Stimulated activated naive CD8-positive, alpha-beta T cell treated with anti-CD3 and anti-CD28 coated beads, Interleukin-15, amount 100 ng/mL, for 72 hours (primary cell): ENCODE data around the gene CBX4.

Experiments
- ATAC-seq: fragments of 150-1000 bp; cut with Tn5 transposase; 2 replicates; pipeline ENCODE4 v1.10.0; 2021; ENCODE audit warnings: mild to moderate bottlenecking, moderate library complexity
- DNase-seq, 2 donors: peaks; one replicate each; pipeline ENCODE4 v3.0.0; 2021 to 2022
- H3K27ac Mint-ChIP-seq, 2 donors: one replicate each; pipeline ENCODE4 v1.8.0; 2022; ENCODE audit warnings: mild to moderate bottlenecking in 2 of 2, mixed read lengths in 2 of 2, moderate library complexity in 2 of 2
- H3K27me3 Mint-ChIP-seq: one replicate; pipeline ENCODE4 v1.8.0; 2022; ENCODE audit warnings: mixed read lengths
- H3K4me1 Mint-ChIP-seq: one replicate; pipeline ENCODE4 v1.8.0; 2022; ENCODE audit warnings: mild to moderate bottlenecking, mixed read lengths
- H3K4me3 Mint-ChIP-seq, 2 donors: one replicate each; pipeline ENCODE4 v1.8.0; 2022; ENCODE audit warnings: mild to moderate bottlenecking in 2 of 2, mixed read lengths in 2 of 2, moderate library complexity in 1 of 2
- H3K9me3 Mint-ChIP-seq, 2 donors: one replicate each; pipeline ENCODE4 v1.8.0; 2022; ENCODE audit warnings: mixed read lengths in 2 of 2

Gene CBX4

GRCh38 chr17:79837888-79838521 is 1.2 kb downstream of the CBX4 start:
- peak overlapping the region; percentile 89 to 97 for H3K27ac Mint-ChIP-seq
- ATAC-seq: no peak
- H3K9me3 Mint-ChIP-seq: no peaks in the 10 kb centered on the region
- peaks cover 79% of the 10 kb centered on the region for H3K4me1 Mint-ChIP-seq
- H3K27me3 Mint-ChIP-seq: peaks cover 36% of the 10 kb centered on the region
- peak overlapping the region; percentile 94 to 97 for H3K4me3 Mint-ChIP-seq
- peak in 1 of 2 donors; percentile 40 for DNase-seq

- Mint-ChIP-seq H3K27ac (peak overlapping the region; percentile 89 to 97), H3K9me3 (no peaks in the 10 kb centered on the region), H3K4me1 (peaks cover 76% of the 10 kb centered on the region), H3K27me3 (peaks cover 28% of the 10 kb centered on the region), H3K4me3 (peak overlapping the region; percentile 94 to 97)
- DNase-seq: peak; percentile 73 to 79
- ATAC-seq: peak; percentile 44
These were observed 2.0 kb downstream of the CBX4 start for GRCh38 chr17:79836972-79837887.

- ATAC-seq (no peak), DNase-seq (no peak)
- Mint-ChIP-seq H3K27ac (peak overlapping the region; percentile 71 to 75), H3K27me3 (peaks cover 21% of the 10 kb centered on the region), H3K4me3 (peak overlapping the region; percentile 94 to 97), H3K9me3 (no peaks in the 10 kb centered on the region), H3K4me1 (peaks cover 69% of the 10 kb centered on the region)
These were observed 2.7 kb downstream of the CBX4 start for GRCh38 chr17:79836510-79836971.

GRCh38 chr17:79835953-79836509 is 3.2 kb downstream of the CBX4 start:
- Mint-ChIP-seq H3K27ac (peak overlapping the region in 1 of 2 donors; percentile 87), H3K9me3 (no peaks in the 10 kb centered on the region), H3K4me1 (peaks cover 64% of the 10 kb centered on the region), H3K4me3 (peak overlapping the region in 1 of 2 donors; percentile 94), H3K27me3 (peaks cover 16% of the 10 kb centered on the region)
- DNase-seq: no peak
- ATAC-seq: no peak

GRCh38 chr17:79835470-79835899 is 3.8 kb downstream of the CBX4 start:
- Mint-ChIP-seq H3K4me1 (peaks cover 58% of the 10 kb centered on the region), H3K27ac (peak overlapping the region in 1 of 2 donors; percentile 87), H3K4me3 (peak overlapping the region in 1 of 2 donors; percentile 50), H3K9me3 (no peaks in the 10 kb centered on the region), H3K27me3 (peaks cover 10% of the 10 kb centered on the region)
- ATAC-seq (no peak), DNase-seq (no peak)

GRCh38 chr17:79834565-79835469 is 4.4 kb downstream of the CBX4 start:
- no peaks in the 10 kb centered on the region for H3K9me3 Mint-ChIP-seq
- H3K27me3 Mint-ChIP-seq: peaks cover 4% of the 10 kb centered on the region
- ATAC-seq (no peak), DNase-seq (peak in 1 of 2 donors; percentile 67)
- H3K27ac Mint-ChIP-seq: peak overlapping the region in 1 of 2 donors; percentile 90
- H3K4me3 Mint-ChIP-seq: peak overlapping the region in 1 of 2 donors; percentile 50
- H3K4me1 Mint-ChIP-seq: peaks cover 52% of the 10 kb centered on the region

- Mint-ChIP-seq H3K4me3 (no peak overlapping the region), H3K4me1 (peaks cover 51% of the 10 kb centered on the region)
These were observed 5.3 kb downstream of the CBX4 start for GRCh38 chr17:79833744-79834564.

GRCh38 chr17:79833110-79833450 is 6.2 kb downstream of the CBX4 start:
- peak overlapping the region; percentile 13 to 50 for H3K4me3 Mint-ChIP-seq
- H3K27ac Mint-ChIP-seq: peak overlapping the region in 1 of 2 donors; percentile 5
- DNase-seq: no peak
- H3K27me3 Mint-ChIP-seq: no peaks in the 10 kb centered on the region
- H3K4me1 Mint-ChIP-seq: peaks cover 47% of the 10 kb centered on the region
- no peak for ATAC-seq
- no peaks in the 10 kb centered on the region for H3K9me3 Mint-ChIP-seq

More at GRCh38 chr17:79833744-79834564, 5.3 kb downstream of the CBX4 start:
- ATAC-seq: no peak
- no peaks in the 10 kb centered on the region for H3K9me3 Mint-ChIP-seq
- DNase-seq: no peak
- H3K27me3 Mint-ChIP-seq: no peaks in the 10 kb centered on the region
- no peak overlapping the region for H3K27ac Mint-ChIP-seq

GRCh38 chr17:79832218-79833109 is 6.8 kb downstream of the CBX4 start:
- peak overlapping the region in 1 of 2 donors; percentile 5 for H3K27ac Mint-ChIP-seq
- peak overlapping the region; percentile 41 to 50 for H3K4me3 Mint-ChIP-seq
- ATAC-seq: peak; percentile 11

GRCh38 chr17:79831265-79832217 is 7.7 kb downstream of the CBX4 start:
- Mint-ChIP-seq H3K27ac (no peak overlapping the region), H3K4me3 (peak overlapping the region in 1 of 2 donors; percentile 13)

More at GRCh38 chr17:79832218-79833109, 6.8 kb downstream of the CBX4 start:
- H3K27me3 Mint-ChIP-seq: no peaks in the 10 kb centered on the region
- peaks cover 41% of the 10 kb centered on the region for H3K4me1 Mint-ChIP-seq
- H3K9me3 Mint-ChIP-seq: no peaks in the 10 kb centered on the region
- DNase-seq: no peak

GRCh38 chr17:79830763-79831264 is 8.4 kb downstream of the CBX4 start:
- Mint-ChIP-seq H3K27me3 (peaks cover 11% of the 10 kb centered on the region), H3K27ac (peak overlapping the region in 1 of 2 donors; percentile 42), H3K4me1 (peaks cover 39% of the 10 kb centered on the region), H3K9me3 (no peaks in the 10 kb centered on the region), H3K4me3 (no peak overlapping the region)
- ATAC-seq (no peak), DNase-seq (no peak)

More at GRCh38 chr17:79831265-79832217, 7.7 kb downstream of the CBX4 start:
- peak; percentile 33 for ATAC-seq
- no peak for DNase-seq
- Mint-ChIP-seq H3K27me3 (peaks cover 3% of the 10 kb centered on the region), H3K4me1 (peaks cover 37% of the 10 kb centered on the region), H3K9me3 (no peaks in the 10 kb centered on the region)

GRCh38 chr17:79830303-79830702 is 8.9 kb downstream of the CBX4 start:
- ATAC-seq (no peak), DNase-seq (no peak)
- H3K4me1 Mint-ChIP-seq: peaks cover 36% of the 10 kb centered on the region
- H3K27me3 Mint-ChIP-seq: peaks cover 15% of the 10 kb centered on the region
- no peak overlapping the region for H3K27ac Mint-ChIP-seq
- no peaks in the 10 kb centered on the region for H3K9me3 Mint-ChIP-seq
- H3K4me3 Mint-ChIP-seq: no peak overlapping the region
